HCT116 (cell line): ENCODE measurements around the gene LILRB1. TPM values are rescaled to one million over a fixed set of nuclear protein-coding genes. Genes with fewer than 3 reads are reported as not detected.
"Not testable (repeated sequence)": the region's sequence is repeated elsewhere in the genome, so short reads cannot be mapped to it uniquely, and the experiment has no call there.

Experiments used
- ATAC-seq: fragments of 200-7000 bp; cut with Tn5 transposase; 2 replicates; pipeline ENCODE4 v1.9.1; 2020; ENCODE audit warnings: mild to moderate bottlenecking, moderate library complexity
- Bru-seq: library from RNA; stranded (reverse); fragments of 400-500 nt; gene quantifications from one replicate; lab custom pipeline; 2021; lab: Mats Ljungman, UMichigan
- BruChase-seq, 2 experiments: library from RNA; stranded (reverse); fragments of 400-500 nt; gene quantifications; one replicate each; lab custom pipeline; 2021; lab: Mats Ljungman, UMichigan
- BruUV-seq: library from RNA; stranded (reverse); fragments of 400-500 nt; replicated peaks from 2 replicates; lab custom pipeline; 2021; lab: Mats Ljungman, UMichigan
- CTCF ChIA-PET: fragments of 300-600 bp; sonication (Branson Sonifier 250); formaldehyde crosslinking; loops from one replicate; lab custom pipeline; 2021; ENCODE audit warnings: antibody characterized with exemption; lab: Charles Lee
- POLR2A ChIA-PET: fragments of 300-600, 350-600 bp; sonication (Branson Sonifier 250); formaldehyde crosslinking; loops from one replicate; lab custom pipeline; 2021; ENCODE audit warnings: antibody characterized with exemption; lab: Charles Lee
- RAD21 ChIA-PET, 2 experiments: fragments of 300-600 bp; sonication (Branson Sonifier 250); formaldehyde crosslinking; loops; one replicate each; lab custom pipeline; 2023; ENCODE audit warnings: low total read pairs in 2 of 2; ENCODE audit not compliant: uncharacterized antibody in 2 of 2, unreplicated experiment in 2 of 2, low non-redundant PET in 1 of 2; lab: Charles Lee
- DNase-seq: peaks from one replicate; pipeline ENCODE4 v3.0.0-alpha.2; 2010; ENCODE audit warnings: low read depth, low spot score
- H2AFZ ChIP-seq: fragments of 200-600 bp; shearing (Covaris generic), sonication (generic); 2 replicates; pipeline ENCODE4 v1.6.1; 2017; ENCODE audit warnings: low read depth, mixed run types, mixed read lengths, antibody characterized with exemption, low read length; ENCODE audit not compliant: poor library complexity, severe bottlenecking
- H3K27ac ChIP-seq: 2 replicates; pipeline ENCODE4 v1.5.1; 2012; ENCODE audit warnings: low read depth, low read length
- H3K27me3 ChIP-seq: fragments of 200-600 bp; sonication (generic); 2 replicates; pipeline ENCODE4 v1.6.1; 2016; ENCODE audit warnings: mixed run types, low read length, mixed read lengths; ENCODE audit not compliant: insufficient read depth
- H3K36me3 ChIP-seq, 2 experiments: fragments of 200-500 bp in 1 of 2; fragments of 200-600 bp in 1 of 2; sonication (Bioruptor generic) in 1 of 2; sonication (generic) in 1 of 2; 2 replicates each; pipeline versions ENCODE4 v1.5.1 to v1.6.1; 2014 to 2016; ENCODE audit warnings: low read length in 2 of 2, inconsistent platforms in 1 of 2, mixed read lengths in 1 of 2, mixed run types in 1 of 2; ENCODE audit not compliant: insufficient read depth in 2 of 2, control insufficient read depth in 1 of 2
- H3K4me1 ChIP-seq, 2 experiments: fragments of 200-600 bp in 1 of 2; sonication (generic) in 1 of 2; 2 replicates each; pipeline versions ENCODE4 v1.5.1 to v1.6.1; 2012 to 2017; ENCODE audit warnings: low read length in 2 of 2, inconsistent platforms in 1 of 2, mild to moderate bottlenecking in 1 of 2, mixed read lengths in 1 of 2, mixed run types in 1 of 2, moderate library complexity in 1 of 2; ENCODE audit not compliant: insufficient read depth in 2 of 2, control insufficient read depth in 1 of 2
- H3K4me2 ChIP-seq: fragments of 200-600 bp; sonication (generic); 2 replicates; pipeline ENCODE4 v1.6.1; 2017; ENCODE audit warnings: mixed run types, low read length, mixed read lengths
- H3K4me3 ChIP-seq, 2 experiments: fragments of 200-600 bp in 1 of 2; sonication (generic) in 1 of 2; replicated peaks in 1 of 2; 2 replicates each; pipeline ENCODE4 v1.5.1; 2011 to 2016; ENCODE audit warnings: low read length in 2 of 2, control low read depth in 1 of 2, low read depth in 1 of 2, mild to moderate bottlenecking in 1 of 2, mixed read lengths in 1 of 2, mixed run types in 1 of 2
- H3K79me2 ChIP-seq: fragments of 200-600 bp; sonication (generic); 2 replicates; pipeline ENCODE4 v1.6.1; 2017; ENCODE audit warnings: mild to moderate bottlenecking, mixed run types, low read length, moderate library complexity, mixed read lengths; ENCODE audit not compliant: insufficient read depth
- H3K9ac ChIP-seq: fragments of 200-600 bp; sonication (generic); 2 replicates; pipeline ENCODE4 v1.6.1; 2016; ENCODE audit warnings: low read length, mixed read lengths
- H3K9me2 ChIP-seq: fragments of 200-600 bp; sonication (generic), shearing (Covaris generic); 2 replicates; pipeline ENCODE4 v1.6.1; 2017; ENCODE audit warnings: mixed run types, mild to moderate bottlenecking, moderate library complexity; ENCODE audit not compliant: insufficient read depth
- H3K9me3 ChIP-seq, 2 experiments: fragments of 200-500 bp in 1 of 2; fragments of 200-600 bp in 1 of 2; sonication (Bioruptor generic) in 1 of 2; sonication (generic) in 1 of 2; 2 replicates each; pipeline ENCODE4 v1.6.1; 2014 to 2017; ENCODE audit warnings: low read length in 2 of 2, mixed read lengths in 2 of 2, inconsistent platforms in 1 of 2, low read depth in 1 of 2, mild to moderate bottlenecking in 1 of 2, mixed run types in 1 of 2, moderate library complexity in 1 of 2; ENCODE audit not compliant: control insufficient read depth in 1 of 2, insufficient read depth in 1 of 2
- H4K20me1 ChIP-seq: fragments of 200-600 bp; sonication (generic), shearing (Covaris generic); 2 replicates; pipeline ENCODE4 v1.6.1; 2017; ENCODE audit warnings: mixed run types, mild to moderate bottlenecking, moderate library complexity; ENCODE audit not compliant: insufficient read depth
- CTCF ChIP-seq, 3 experiments: fragments of 200-600 bp in 1 of 3; sonication (generic) in 1 of 3; IDR thresholded peaks in 2 of 3; conservative IDR thresholded peaks in 1 of 3; 2 replicates each; pipeline ENCODE4 v1.5.1; 2012 to 2017; ENCODE audit warnings: low read depth in 2 of 3, low read length in 2 of 3, antibody characterized with exemption in 1 of 3, borderline replicate concordance in 1 of 3, control low read depth in 1 of 3, mild to moderate bottlenecking in 1 of 3, mixed read lengths in 1 of 3, mixed run types in 1 of 3, moderate library complexity in 1 of 3; ENCODE audit not compliant: insufficient read depth in 1 of 3
- ELF1 ChIP-seq: IDR thresholded peaks from 2 replicates; pipeline ENCODE4 v1.6.1; 2012; ENCODE audit warnings: low read depth, borderline replicate concordance
- EZH2 ChIP-seq: fragments of 200-600 bp; sonication (generic); IDR thresholded peaks from 2 replicates; pipeline ENCODE4 v1.6.1; 2017; ENCODE audit warnings: antibody characterized with exemption, mixed run types
- FOSL1 ChIP-seq: IDR thresholded peaks from 2 replicates; pipeline ENCODE4 v1.6.1; 2012; ENCODE audit warnings: low read depth
- JUND ChIP-seq: IDR thresholded peaks from 2 replicates; pipeline ENCODE4 v1.6.1; 2012
- POLR2A ChIP-seq: IDR thresholded peaks from 2 replicates; pipeline ENCODE4 v1.7.0; 2011; ENCODE audit warnings: borderline replicate concordance; ENCODE audit not compliant: insufficient read depth, insufficient read length; ENCODE audit errors: extremely low read depth
- RAD21 ChIP-seq: IDR thresholded peaks from 2 replicates; pipeline ENCODE4 v1.6.1; 2012; ENCODE audit warnings: low read depth, mild to moderate bottlenecking
- REST ChIP-seq: IDR thresholded peaks from 2 replicates; pipeline ENCODE4 v1.6.1; 2012; ENCODE audit warnings: low read depth
- SP1 ChIP-seq: IDR thresholded peaks from 2 replicates; pipeline ENCODE4 v1.6.1; 2012; ENCODE audit warnings: low read depth
- SRF ChIP-seq: IDR thresholded peaks from 2 replicates; pipeline ENCODE4 v1.6.1; 2012; ENCODE audit warnings: low read depth
- ZBTB33 ChIP-seq: IDR thresholded peaks from 2 replicates; pipeline ENCODE4 v1.6.1; 2011; ENCODE audit warnings: mild to moderate bottlenecking, low read length, moderate library complexity; ENCODE audit not compliant: insufficient replicate concordance; ENCODE audit errors: extremely low read depth
- ZFX ChIP-seq: fragments of 450-650 bp; IDR thresholded peaks from 2 replicates; pipeline ENCODE4 v1.6.1; 2017
- ZNF274 ChIP-seq: fragments of 200-500 bp; sonication (Bioruptor generic); IDR thresholded peaks from 2 replicates; pipeline ENCODE4 v1.6.1; 2014; ENCODE audit warnings: mild to moderate bottlenecking, low read depth, low read length, inconsistent platforms
- intact Hi-C: fragments of 100-400 bp; cut with micrococcal nuclease; formaldehyde crosslinking; loops from 2 replicates; pipeline ENCODE4 v1.10.0; 2022
- long read RNA-seq: library from polyadenylated mRNA; unstranded; transcript quantifications from one replicate; pipeline ENCODE4 v2.0.0, GENCODE V29; 2021; ENCODE audit not compliant: unreplicated experiment
- polyA plus RNA-seq: library from polyadenylated mRNA; unstranded; fragments of >200 nt; gene quantifications from 2 replicates; pipeline ENCODE4 v1.2.1, GENCODE V29; 2012; ENCODE audit warnings: missing spikeins
- total RNA-seq: library from RNA; stranded (reverse); gene quantifications from one replicate; pipeline ENCODE4 v1.2.1, GENCODE V29; 2021; ENCODE audit not compliant: unreplicated experiment

LILRB1 gene
- total RNA-seq (not detected), Bru-seq, nascent RNA (not detected), BruChase-seq, experiment 1, labeled RNA remaining after a 6-hour chase (percentile 5 among the genes with signal in this experiment), BruChase-seq, experiment 2, labeled RNA remaining after a 2-hour chase (not detected)
- polyA plus RNA-seq: not detected in 2 replicates
- long read RNA-seq: 0 reads

GRCh38 chr19:54630262-54630661 lies at the start of gene LILRB1:
Gene LILRB1, plus strand, starts transcription at chr19:54630484. Its CDS starts 590 bp downstream, at chr19:54631074.
- H3K4me1 ChIP-seq, H3K4me3 ChIP-seq, POLR2A ChIA-PET, CTCF ChIA-PET, H3K27ac ChIP-seq, H3K9ac ChIP-seq, BruUV-seq, H3K79me2 ChIP-seq, H3K4me2 ChIP-seq, RAD21 ChIA-PET, H3K9me2 ChIP-seq, H3K36me3 ChIP-seq, H3K9me3 ChIP-seq, H2AFZ ChIP-seq, H4K20me1 ChIP-seq, ATAC-seq, DNase-seq: not testable (repeated sequence)
- intact Hi-C loops: loop anchor here (5.0 kb wide), 1 partner anchor 333 kb away; no protein-coding TSS in a partner anchor
- H3K27me3 ChIP-seq: peaks cover 33% of the 10 kb centered on the region

GRCh38 chr19:54586397-54586796 lies 43.9 kb upstream of the LILRB1 start:
- H3K4me3 ChIP-seq: no peak overlapping the region
- H3K4me2 ChIP-seq: no peak overlapping the region
- intact Hi-C loops: no loop called here
- no peaks in the 10 kb centered on the region for H3K4me1 ChIP-seq
- no peak for ATAC-seq
- H3K36me3 ChIP-seq: no peaks in the 10 kb centered on the region
- H2AFZ ChIP-seq: no peak overlapping the region
- no peaks in the 10 kb centered on the region for H3K9me2 ChIP-seq
- no peak overlapping the region for H3K9ac ChIP-seq
- no peak for DNase-seq
- H3K9me3 ChIP-seq: no peaks in the 10 kb centered on the region
- no TSS peak for BruUV-seq
- H4K20me1 ChIP-seq: no peaks in the 10 kb centered on the region
- ChIA-PET CTCF (no interaction called here), POLR2A (no interaction called here), RAD21 (no interaction called here)
- no peaks in the 10 kb centered on the region for H3K79me2 ChIP-seq
- H3K27ac ChIP-seq: no peak overlapping the region
- H3K27me3 ChIP-seq: peaks cover 62% of the 10 kb centered on the region
- TF ChIP-seq EZH2: no peak
- no peak for TF ChIP-seq ZFX
- TF ChIP-seq ZBTB33: no peak
- no peak for TF ChIP-seq FOSL1
- TF ChIP-seq CTCF (IDR thresholded peaks at IDR 0.05 in 2 of 3, conservative IDR thresholded peaks at IDR 0.05 in 1 of 3; ENCODE audit: borderline replicate concordance in 1 of 3, insufficient read depth in 1 of 3, low read depth in 2 of 3, low read length in 2 of 3): no peak
- no peak for TF ChIP-seq RAD21
- TF ChIP-seq POLR2A: no peak
- TF ChIP-seq ZNF274: no peak
- TF ChIP-seq JUND: no peak
- TF ChIP-seq REST: no peak
- TF ChIP-seq ELF1: no peak
- TF ChIP-seq SRF: no peak
- no peak for TF ChIP-seq SP1
